SK-N-SH (cell line): ENCODE data around the gene ASCC1.

Experiments
- CHD2 ChIP-seq: fragments of 150-350 bp; IDR thresholded peaks from 2 replicates; pipeline ENCODE4 v1.6.1; 2018; ENCODE audit warnings: low read length; ENCODE audit not compliant: partially characterized antibody
- EP300 ChIP-seq, 2 experiments: IDR thresholded peaks; 2 replicates each; pipeline versions ENCODE4 v1.4.0 to v1.6.1; 2012; ENCODE audit warnings: borderline replicate concordance in 1 of 2, low read depth in 1 of 2, low read length in 1 of 2
- GABPA ChIP-seq: IDR thresholded peaks from 2 replicates; pipeline ENCODE4 v1.4.0; 2012; ENCODE audit warnings: low read depth, mild to moderate bottlenecking
- MEF2A ChIP-seq: IDR thresholded peaks from 2 replicates; pipeline ENCODE4 v1.4.0; 2012; ENCODE audit warnings: low read depth, borderline replicate concordance
- RFX5 ChIP-seq: IDR thresholded peaks from 2 replicates; pipeline ENCODE4 v1.6.1; 2012; ENCODE audit warnings: mild to moderate bottlenecking, improper control_type of control experiment, low read length
- SMC3 ChIP-seq: IDR thresholded peaks from 2 replicates; pipeline ENCODE4 v1.6.1; 2012; ENCODE audit warnings: low read depth, low read length, improper control_type of control experiment
- TCF12 ChIP-seq: IDR thresholded peaks from 2 replicates; pipeline ENCODE4 v1.4.0; 2012
- TEAD4 ChIP-seq: IDR thresholded peaks from 2 replicates; pipeline ENCODE4 v1.4.0; 2012; ENCODE audit warnings: mild to moderate bottlenecking, borderline replicate concordance; ENCODE audit not compliant: insufficient read depth
- TF ChIP-seq, protein P1 (sequence below): fragments of 200-600 bp; sonication (generic); IDR thresholded peaks from 2 replicates; pipeline ENCODE4 v1.6.1; 2017; ENCODE audit warnings: antibody characterized with exemption, mild to moderate bottlenecking, moderate library complexity
- TF ChIP-seq, protein P2 (sequence below): IDR thresholded peaks from 2 replicates; pipeline ENCODE4 v1.4.0; 2012; ENCODE audit warnings: low read depth
- TF ChIP-seq, protein P3 (sequence below): fragments of 150-350 bp; IDR thresholded peaks from 2 replicates; pipeline ENCODE4 v1.6.1; 2017; ENCODE audit warnings: antibody characterized with exemption, low read length, low read depth, borderline replicate concordance
- TF ChIP-seq, protein P4 (sequence below): IDR thresholded peaks from 2 replicates; pipeline ENCODE4 v1.6.1; 2012; ENCODE audit warnings: mild to moderate bottlenecking, low read depth, low read length, moderate library complexity

DNA sequence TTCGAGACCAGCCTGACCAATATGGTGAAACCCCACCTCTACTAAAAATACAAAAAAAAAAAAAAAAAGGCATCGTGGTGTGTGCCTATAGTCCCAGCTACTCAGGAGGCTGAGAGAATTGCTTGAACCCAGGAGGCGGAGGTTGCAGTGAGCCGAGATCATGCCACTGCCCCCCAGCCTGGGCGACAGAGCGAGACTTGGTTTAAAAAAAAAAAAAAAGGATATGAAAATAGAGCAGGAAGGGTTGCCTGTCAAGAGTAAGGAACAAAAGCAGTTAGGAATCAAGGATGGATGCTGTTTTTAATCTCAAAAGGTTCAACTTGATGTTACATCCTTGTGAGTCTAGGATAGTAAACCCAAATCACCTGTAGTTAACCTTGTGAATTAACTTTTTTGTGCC lies 11.8 kb upstream of the ASCC1 start:
- TF ChIP-seq EP300 (IDR thresholded peaks at IDR 0.05; ENCODE audit: borderline replicate concordance in 1 of 2, low read depth in 1 of 2, low read length in 1 of 2), result no peak
- TF ChIP-seq, protein P1, sequence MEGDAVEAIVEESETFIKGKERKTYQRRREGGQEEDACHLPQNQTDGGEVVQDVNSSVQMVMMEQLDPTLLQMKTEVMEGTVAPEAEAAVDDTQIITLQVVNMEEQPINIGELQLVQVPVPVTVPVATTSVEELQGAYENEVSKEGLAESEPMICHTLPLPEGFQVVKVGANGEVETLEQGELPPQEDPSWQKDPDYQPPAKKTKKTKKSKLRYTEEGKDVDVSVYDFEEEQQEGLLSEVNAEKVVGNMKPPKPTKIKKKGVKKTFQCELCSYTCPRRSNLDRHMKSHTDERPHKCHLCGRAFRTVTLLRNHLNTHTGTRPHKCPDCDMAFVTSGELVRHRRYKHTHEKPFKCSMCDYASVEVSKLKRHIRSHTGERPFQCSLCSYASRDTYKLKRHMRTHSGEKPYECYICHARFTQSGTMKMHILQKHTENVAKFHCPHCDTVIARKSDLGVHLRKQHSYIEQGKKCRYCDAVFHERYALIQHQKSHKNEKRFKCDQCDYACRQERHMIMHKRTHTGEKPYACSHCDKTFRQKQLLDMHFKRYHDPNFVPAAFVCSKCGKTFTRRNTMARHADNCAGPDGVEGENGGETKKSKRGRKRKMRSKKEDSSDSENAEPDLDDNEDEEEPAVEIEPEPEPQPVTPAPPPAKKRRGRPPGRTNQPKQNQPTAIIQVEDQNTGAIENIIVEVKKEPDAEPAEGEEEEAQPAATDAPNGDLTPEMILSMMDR, result no peak
- no peak for TF ChIP-seq RFX5
- no peak for TF ChIP-seq CHD2
- TF ChIP-seq SMC3, result no peak
- no peak for TF ChIP-seq GABPA
- no peak for TF ChIP-seq MEF2A
- TF ChIP-seq TEAD4, result no peak
- TF ChIP-seq TCF12, result no peak
- TF ChIP-seq, protein P2, sequence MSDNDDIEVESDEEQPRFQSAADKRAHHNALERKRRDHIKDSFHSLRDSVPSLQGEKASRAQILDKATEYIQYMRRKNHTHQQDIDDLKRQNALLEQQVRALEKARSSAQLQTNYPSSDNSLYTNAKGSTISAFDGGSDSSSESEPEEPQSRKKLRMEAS, result no peak
- TF ChIP-seq, protein P3, sequence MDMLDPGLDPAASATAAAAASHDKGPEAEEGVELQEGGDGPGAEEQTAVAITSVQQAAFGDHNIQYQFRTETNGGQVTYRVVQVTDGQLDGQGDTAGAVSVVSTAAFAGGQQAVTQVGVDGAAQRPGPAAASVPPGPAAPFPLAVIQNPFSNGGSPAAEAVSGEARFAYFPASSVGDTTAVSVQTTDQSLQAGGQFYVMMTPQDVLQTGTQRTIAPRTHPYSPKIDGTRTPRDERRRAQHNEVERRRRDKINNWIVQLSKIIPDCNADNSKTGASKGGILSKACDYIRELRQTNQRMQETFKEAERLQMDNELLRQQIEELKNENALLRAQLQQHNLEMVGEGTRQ, result no peak
- TF ChIP-seq, protein P4, sequence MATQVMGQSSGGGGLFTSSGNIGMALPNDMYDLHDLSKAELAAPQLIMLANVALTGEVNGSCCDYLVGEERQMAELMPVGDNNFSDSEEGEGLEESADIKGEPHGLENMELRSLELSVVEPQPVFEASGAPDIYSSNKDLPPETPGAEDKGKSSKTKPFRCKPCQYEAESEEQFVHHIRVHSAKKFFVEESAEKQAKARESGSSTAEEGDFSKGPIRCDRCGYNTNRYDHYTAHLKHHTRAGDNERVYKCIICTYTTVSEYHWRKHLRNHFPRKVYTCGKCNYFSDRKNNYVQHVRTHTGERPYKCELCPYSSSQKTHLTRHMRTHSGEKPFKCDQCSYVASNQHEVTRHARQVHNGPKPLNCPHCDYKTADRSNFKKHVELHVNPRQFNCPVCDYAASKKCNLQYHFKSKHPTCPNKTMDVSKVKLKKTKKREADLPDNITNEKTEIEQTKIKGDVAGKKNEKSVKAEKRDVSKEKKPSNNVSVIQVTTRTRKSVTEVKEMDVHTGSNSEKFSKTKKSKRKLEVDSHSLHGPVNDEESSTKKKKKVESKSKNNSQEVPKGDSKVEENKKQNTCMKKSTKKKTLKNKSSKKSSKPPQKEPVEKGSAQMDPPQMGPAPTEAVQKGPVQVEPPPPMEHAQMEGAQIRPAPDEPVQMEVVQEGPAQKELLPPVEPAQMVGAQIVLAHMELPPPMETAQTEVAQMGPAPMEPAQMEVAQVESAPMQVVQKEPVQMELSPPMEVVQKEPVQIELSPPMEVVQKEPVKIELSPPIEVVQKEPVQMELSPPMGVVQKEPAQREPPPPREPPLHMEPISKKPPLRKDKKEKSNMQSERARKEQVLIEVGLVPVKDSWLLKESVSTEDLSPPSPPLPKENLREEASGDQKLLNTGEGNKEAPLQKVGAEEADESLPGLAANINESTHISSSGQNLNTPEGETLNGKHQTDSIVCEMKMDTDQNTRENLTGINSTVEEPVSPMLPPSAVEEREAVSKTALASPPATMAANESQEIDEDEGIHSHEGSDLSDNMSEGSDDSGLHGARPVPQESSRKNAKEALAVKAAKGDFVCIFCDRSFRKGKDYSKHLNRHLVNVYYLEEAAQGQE, result no peak
